ENCODE results near the gene AP3S2.
"Not testable (repeated sequence)": the region's sequence is repeated elsewhere in the genome, so short reads cannot be mapped to it uniquely, and the experiment has no call there.

Gene AP3S2

DNA sequence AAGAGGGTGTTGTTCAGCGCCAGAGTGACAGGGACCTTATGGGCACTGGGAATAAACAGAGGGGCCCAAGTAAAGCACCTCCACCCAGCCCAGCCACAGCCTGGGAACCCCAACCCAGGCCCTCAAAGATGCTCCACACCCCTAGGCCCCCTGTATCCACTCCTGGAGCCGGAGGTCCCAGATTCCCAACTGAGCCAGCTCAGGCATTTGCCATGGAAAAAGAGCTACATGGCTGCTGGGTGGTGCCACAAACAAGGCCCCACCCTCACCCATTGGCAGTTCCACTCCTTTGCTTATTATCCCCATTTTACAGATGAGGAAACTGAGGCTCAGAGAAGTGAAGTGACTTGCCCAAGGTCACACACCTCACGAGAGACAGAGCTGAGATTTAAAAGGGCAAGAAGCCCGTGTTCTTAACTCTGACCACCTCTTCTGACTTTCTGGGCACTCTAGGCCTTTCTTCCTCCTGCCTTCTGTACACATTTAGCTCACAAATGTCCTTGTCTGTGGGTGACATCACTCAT, 96.1 kb downstream of the AP3S2 start:
- no peak for DNase-seq

DNA sequence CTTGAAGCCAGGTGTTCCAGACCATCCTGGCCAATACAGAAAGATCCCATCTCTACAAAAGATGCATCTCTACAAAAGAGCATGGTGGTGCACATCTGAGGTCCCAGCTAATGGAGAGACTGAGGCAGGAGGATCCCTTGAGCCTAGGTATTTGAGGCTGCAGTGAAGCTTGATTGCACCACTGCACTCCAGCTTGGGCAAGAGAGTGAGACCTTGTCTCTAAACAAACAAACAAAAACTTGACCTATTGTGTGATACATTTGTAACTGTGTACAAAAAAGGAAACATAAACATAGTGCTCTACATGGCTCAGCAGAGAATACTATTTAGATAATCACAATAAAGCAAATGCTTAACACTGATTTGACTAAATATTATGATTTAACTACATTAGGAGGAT, 97.8 kb downstream of the AP3S2 start:
- DNase-seq, result no peak

DNA sequence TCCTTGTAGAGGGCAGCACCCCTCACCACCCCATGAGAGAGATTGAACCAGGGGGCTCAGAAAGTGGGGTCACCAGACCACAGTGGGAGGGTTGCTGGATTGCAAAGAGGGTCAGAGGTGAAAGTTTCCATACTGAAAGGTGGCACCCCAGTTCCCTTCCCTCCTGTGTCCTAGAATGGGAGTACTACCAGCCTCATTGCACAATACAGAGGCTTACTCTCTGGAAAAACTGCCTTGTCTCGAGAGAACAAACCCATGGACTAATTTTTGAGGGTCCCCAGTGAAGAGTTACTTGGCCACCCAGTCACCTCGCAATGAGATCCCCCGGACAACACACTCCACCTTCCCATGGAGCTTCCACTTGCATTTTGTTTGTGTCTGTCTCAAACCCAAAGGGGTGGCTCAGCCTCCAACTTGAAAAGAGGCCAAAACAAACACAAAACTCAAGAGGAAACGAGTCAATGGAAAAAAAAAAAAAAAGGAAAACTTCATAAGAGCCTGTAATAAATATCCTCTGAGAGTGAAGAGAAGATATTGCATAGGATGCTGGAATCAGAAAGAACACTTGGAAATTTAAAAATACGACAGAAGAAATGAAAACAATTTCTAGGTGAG, 99.1 kb downstream of the AP3S2 start:
- DNase-seq, result no peak

DNA sequence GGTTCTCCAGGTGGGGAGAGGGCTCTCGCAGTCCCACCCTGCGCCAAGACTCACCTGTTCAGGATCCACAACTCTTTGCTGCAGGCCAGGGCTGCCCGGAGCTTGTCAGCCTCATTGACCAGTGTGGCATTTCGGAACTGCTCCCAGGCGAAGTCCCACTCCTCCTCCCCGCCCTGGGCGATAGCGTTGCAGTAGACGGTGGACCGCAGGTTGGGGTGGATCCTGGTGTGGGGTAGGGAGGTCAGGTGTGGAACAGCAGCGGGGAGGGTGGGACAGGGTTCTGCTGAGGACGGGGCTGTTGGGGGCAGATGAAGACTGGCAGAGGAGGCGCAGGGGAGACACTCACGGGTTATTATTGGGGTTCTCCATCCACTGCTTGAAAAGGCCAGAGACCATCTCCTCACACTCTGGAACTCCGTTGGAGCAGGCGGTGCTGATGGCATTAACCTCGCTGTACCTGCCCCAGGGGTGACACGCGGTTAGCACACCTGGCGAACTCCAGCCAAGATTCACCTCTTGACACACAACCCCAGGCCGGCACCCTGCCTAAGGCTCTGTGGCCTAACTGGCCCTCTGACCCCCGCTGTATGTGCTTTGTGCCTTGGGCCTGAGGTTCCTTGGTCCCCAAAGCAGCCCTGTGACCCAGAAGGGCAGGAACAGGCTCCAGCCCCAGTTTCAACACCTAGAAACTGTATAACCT, 101.5 kb downstream of the AP3S2 start:
- no peak for DNase-seq

DNA sequence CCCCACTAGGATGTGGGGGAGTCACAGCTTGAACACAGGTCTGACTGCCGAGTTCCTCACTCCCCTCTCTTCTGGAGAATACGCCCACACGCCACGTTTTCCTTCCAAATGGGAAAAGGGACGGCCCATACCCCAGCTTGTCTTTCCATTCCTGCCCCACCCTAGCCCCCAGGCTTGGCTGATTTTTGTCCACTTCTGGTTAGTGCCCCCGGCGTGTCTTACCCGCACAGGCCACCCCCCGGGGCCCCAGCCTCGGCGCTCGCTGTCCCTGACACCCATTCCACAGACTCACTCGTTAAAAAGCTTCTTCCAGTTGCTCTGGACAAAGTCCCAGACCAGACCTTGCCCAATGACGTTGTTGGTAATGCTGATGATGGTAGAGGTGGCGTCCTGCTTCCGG, 103.1 kb downstream of the AP3S2 start:
- DNase-seq, result no peak

DNA sequence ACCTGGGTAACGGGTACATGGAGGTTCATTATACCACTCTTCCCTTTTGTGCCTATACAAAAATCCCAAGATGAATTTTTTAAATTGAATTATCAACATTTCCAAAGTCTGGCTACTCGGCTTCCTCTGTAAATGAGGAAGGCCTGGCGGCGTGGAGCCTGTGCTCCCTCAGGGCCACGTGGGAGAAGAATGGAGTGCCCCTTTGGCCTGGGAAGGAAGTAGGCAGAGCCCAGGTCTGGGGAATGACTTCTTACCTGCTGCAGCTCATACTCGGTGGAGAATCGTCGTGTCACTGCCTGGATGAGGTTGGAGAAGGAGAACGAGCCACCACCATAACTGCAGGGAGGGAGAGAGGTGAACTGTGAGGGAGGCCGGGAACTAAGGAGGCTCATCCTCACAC, 103.6 kb downstream of the AP3S2 start:
- no peak for DNase-seq

DNA sequence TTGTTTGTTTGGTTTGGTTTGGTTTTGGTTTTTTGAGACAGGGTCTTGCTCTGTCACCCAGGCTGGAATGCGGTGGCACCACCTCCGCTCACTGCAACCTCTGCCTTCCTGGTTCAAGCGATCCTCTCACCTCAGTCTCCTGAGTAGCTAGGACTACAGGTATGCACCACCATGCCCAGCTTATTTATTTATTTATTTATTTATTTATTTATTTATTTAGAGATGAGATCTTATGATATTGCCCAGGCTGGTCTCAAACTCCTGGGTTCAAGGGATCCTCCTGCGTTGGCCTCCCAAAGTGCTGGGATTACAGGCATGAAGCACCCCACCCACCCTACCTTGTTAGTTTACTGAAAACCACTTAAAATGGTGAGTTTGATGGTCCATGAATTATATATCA, 105.2 kb downstream of the AP3S2 start:
- DNase-seq, result not testable (repeated sequence)

DNA sequence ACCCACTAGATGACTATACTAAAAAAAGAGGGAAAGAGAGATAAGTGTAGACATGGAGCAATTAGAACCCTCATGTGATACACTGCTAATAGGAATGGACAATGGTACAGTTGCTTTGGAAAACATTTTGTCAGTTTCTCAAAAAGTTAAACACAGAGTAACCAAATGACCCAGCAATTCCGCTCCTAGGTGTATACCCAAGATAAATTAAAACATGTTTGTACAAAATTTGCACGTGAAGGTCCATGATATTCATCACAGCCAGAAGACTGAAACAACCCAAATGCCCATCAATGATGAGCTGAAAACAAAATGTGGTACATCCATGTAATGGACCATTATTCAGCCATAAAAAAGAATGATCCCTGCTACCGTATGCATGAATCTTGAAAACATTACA, 105.8 kb downstream of the AP3S2 start:
- no peak for DNase-seq

DNA sequence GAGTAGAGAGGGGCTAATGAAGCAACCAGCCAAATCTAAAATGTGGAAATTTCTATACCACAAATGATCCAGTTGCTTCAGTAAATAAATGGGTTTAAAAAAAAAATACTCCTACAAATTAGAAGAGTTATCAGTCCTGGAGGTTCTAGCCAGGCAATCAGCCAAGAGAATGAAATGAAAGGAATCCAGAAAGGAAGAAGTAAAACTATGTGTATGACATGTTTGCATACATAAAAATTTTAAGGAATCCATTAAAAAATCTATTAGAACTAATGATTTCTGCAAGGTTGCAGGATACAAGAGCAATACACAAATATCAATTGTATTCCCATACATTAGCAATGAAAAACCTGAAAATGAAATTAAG, 108.0 kb downstream of the AP3S2 start:
- DNase-seq, result no peak

DNA sequence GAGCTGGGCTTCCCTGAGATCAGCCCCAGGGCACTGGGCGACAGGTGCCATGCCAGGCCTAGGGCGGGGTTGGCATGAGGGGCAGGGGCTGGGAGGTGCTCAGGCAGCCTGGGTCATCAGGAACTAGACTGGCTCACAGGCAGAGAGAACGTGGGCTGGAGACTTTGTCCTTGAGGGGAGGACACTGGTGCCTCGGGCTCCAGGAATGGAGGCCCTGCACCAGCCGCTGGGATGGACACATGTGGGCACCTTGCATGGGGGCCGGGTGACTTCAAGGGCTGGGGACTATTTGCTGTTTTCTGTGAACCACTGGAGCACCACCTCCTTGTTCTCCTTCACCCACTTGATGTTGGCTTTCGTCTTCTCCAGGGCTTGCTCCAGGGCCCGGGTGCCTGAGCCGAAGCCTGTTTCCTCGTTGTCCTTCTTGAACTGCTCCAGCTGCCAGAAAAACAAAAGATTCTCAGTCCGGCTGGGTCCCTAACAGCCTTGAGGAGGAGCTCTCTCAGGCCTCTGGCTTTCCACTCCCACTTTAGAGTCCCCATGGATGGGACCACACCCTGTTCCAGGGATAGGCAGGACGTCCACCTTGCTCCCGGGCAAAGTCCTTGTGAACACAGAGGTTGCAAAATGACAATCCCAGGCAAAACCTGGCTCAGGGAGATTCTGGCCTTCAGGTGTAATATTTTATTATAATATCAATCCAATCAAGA, 108.6 kb downstream of the AP3S2 start:
- no peak for DNase-seq

DNA sequence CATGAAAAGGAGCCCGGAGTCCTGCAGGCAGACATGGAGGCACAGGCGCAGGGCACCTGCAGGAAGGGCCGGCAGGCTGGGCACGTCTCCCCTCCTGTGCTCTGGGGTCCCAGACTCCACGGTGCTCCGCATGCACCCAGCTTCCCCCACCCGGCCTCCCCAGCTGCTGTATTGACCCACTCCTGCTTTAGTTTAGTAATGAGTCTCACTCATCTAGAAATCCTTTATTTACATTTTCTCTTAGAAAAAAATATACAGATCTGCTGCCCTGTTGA, 109.2 kb downstream of the AP3S2 start:
- DNase-seq, result no peak

DNA sequence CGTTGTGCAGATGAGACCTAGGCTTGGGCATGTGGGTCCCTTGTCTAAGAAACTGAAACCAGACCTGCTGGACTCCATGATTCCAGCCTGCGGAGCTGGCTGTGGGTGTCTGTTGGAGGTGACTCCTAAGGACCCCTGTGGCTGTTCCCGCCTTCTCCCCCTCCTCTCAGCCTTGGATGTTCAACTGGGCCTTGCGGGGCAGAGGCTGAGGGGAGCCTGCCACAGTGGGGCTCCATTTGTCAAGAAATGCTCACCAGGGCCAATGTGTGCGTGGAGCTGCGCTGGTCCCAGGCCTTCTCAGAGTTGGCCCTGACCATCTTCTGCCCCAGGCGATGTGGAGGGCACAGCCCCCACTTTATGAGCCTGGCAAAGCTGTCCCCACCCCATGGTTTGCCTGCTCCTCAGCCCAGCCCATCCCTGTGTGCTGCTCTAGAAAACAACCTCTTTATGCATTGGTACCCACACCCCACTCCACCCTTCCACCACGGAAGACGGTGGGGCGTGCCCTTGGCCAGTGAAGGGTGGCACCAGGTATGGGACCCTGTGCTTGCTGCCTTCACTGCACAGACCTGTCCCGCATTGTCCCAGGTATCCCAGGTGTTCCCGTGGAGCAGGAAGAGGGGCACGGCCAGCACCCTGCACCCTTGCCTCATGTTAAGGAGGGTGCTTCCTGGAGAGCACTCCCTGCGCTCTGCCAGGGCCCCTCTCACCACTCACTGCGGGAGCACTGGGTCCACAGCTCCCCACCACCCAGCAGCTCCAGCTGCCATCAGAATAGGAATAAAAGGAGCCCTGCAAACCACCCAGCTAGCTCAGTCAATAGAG, 109.7 kb downstream of the AP3S2 start:
- no peak for DNase-seq

DNA sequence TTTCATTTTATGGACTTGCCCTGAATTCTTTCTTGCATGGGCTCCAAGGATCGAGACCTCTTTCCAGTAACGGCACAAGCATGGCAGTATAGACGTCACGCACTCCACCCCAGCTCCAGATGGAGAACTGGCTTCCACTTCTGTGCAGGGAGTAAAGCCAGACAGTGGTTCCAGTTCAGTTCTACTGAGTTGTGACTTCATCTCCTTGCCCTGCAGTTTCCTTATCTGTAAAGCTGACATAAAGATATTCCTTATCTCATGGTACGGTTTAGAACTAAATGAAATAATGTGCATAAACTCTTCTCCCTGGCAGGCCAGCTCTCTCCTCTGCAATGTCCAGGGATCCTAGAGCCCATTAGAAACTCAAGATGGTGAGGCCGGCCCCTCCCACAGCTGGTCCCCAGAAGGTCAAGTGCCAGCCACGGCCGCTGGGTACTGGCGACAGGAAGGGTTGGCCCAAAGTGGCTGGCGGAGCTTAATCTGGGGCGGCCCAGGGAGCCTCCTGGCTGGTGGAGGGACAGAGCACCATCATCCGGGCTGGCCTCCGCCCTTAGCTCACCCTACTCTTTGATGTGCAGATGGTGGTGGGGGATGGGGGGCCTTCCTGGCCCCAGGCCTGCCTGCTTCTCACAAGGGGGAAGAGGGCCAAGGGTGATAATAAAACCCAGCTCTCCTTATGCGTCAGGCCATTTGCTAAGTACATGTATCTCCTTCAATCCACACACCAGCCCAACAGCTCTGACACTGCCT, 110.5 kb downstream of the AP3S2 start:
- no peak for DNase-seq

DNA sequence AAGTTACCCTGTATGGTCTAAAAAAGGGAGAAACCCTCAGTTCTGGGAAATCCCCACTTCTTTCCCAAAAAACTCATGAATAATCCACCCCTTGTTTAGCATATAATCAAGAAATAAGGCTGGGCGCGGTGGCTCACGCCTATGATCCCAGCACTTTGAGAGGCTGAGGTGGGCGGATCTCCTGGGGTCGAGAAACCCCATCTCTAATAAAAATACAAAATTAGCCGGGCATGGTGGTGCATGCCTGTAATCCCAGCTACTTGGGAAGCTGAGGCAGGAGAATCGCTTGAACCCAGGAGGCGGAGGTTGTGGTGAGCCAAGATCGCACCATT, 111.2 kb downstream of the AP3S2 start:
- DNase-seq, result not testable (repeated sequence)

DNA sequence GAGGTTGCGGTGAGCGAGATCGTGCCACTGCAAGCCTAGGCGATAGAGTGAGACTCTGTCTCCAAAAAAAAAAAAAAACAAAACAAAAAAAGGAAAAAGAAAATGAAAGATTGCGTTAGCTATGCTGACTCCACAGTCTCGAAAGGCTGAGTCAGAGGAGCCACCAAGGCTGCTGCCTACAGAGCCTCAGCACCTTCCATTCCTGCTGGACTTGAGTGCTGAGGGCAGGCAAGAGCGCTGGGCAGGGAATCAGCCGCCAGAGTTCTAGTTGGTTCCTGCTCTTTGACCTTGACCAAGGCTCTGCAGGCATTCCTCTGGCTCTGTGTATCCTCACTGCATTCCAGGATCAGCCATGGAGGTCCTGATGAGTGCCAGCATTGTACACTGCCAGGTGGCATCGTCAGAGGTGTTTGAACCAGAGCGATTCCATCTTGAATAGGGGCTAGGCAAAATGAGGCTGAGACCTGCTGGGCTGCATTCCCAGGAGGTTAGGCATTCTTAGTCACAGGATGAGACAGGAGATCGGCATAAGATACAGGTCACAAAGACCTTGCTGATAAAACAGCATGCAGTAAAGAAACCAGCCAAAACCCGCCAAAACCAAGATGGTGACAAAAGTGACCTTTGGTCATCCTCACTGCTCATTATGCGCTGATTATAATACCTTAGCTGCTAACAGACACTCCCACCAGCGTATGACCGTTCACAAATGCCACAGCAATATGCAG, 111.7 kb downstream of the AP3S2 start:
- DNase-seq, result no peak

DNA sequence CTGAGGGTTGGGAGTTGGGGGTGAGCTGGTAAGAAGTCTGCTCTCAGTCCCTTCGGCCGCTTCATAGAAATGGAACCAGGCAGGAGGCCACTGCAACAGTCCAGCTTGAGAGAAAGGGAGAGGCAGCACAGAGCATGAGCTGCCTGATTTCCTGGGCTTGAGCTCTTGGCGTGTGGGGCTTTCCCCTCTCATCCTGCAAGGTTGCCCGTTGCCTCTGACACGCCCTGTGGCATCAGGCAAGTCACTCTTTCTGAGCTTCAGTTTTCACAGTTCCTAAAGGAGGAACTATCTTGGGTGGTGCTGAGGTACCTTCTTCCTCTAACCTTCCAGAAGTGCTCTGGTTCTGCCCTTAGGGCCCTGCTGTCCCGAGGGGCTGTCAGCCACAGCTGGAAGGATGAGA, 112.7 kb downstream of the AP3S2 start:
- DNase-seq, result no peak

DNA sequence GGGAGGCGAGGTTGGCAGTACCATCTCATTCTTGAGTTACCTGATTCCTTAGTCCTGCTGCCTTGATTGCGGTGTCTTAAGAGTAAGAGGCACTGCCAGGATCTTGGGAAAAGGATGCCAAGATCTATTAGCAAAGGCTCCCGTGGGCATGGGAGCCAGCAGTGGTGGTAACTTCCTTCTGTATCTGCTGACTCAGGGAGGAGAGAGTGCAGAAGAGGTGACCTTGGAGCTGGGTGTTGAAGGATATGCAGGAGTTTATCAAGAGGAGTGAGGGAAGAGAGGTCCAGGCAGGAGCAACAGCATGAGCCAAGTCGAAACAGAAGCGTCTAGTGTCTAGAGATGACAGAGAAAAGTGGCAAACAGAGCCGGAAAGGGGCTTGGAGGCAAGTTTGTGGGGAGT, 113.2 kb downstream of the AP3S2 start:
- no peak for DNase-seq

Measured in NCI-H510A (cell line).